ENCODE data around the gene SMCO1.
"Not testable (repeated sequence)": the region's sequence is repeated elsewhere in the genome, so short reads cannot be mapped to it uniquely, and the experiment has no call there.

SMCO1 gene, protein sequence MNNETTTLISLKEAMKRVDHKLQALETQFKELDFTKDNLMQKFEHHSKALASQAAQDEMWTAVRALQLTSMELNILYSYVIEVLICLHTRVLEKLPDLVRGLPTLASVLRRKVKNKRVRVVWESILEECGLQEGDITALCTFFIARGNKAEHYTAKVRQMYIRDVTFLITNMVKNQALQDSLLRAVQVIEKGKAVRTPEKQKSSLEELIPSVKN

DNA sequence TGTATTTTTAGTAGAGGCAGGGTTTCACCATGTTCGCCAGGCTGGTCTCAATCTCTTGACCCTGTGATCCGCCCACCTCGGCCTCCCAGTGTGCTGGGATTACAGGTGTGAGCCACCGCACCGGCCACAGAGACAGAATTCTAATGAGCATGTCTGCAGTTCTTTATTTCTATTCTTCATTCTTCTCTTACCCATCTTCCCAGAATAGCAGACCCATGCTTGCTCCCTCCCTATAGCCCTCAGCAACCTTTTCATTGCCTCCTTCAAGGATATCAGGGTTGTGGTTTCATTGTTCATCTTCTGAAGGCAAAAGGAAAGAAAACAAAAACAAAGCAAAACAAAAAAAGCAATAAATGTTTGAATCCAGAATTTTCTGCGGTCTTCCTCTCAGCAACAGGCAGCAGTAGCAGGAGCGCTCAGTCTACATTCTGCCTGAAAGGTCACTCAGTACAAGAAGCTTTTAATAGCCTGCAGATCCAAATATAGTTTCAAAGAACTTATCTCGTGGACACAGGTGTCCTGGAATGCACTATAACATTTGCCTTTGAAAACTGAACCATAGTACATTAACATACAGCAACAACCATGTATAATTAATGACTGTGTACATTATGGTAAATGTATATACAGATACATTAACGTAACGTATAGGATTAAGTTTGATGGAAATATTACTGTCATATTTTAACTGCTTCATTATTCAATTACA lies at the start of gene SMCO1:
TSS of gene SMCO1 (minus strand) at position 434 of the 709 bp plus-strand sequence. CDS start at position 297, 137 bp downstream.
- no peak for DNase-seq (ENCODE audit: low read depth)

DNA sequence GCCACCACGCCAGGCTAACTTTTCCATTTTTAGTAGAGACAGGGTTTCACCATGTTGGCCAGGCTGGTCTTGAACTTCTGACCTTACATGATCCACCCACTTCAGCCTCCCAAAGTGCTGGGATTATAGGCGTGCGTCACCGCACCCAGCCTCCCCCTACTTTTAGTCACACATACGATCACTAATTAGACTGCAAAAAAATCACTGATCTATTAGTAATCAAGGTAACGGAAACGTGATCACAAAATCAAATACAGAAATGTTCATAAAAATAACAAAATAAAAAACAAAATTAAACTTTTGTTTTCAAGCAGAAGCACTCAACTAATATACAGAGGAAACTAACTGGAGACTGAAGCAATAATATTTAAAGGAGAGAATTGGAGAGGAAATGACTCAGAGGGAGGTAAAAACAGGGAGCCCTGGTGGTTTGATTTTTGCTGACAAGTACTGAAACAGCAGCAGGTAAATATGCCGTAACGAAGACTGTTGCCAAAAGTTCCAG lies 48.6 kb upstream of the SMCO1 start:
- no peak for DNase-seq (ENCODE audit: low read depth)

DNA sequence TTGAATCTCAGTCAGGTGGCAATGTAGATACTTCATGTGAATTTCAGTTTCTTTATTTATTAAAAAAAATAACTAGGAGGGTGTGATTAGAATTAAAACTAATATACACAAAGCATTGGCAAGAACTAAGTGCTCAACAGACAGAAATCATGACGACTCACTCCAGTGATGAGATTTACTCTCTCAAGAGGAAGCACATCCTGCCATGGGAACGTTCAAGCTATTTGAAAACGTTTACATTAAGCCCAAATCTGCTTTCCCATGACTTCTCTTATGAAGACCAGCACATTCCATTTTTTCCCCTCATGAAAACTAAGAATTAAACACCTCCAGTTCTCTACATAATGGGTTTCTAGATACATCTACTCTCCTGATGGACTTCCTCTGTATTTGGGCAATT lies 44.7 kb upstream of the SMCO1 start:
- DNase-seq (ENCODE audit: low read depth) = no peak

DNA sequence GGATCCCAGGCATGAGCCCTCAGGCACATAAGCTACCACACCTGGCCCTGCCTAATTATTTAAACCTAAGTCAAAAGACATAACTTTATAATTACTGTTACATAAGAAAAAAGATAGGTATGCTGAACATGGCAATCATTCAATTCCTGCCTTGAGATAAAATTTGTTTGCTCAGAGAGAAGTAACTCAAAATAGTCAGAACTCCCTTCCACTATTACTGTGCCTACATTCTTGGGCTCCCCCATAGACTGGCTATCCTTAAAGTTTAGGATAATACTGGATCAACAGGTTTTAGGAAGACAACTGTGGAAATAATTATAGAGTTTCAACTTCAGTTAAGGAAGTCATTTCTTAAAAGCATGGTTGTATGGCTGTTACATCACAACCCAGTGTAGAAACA lies 43.3 kb upstream of the SMCO1 start:
- no peak for DNase-seq (ENCODE audit: low read depth)

DNA sequence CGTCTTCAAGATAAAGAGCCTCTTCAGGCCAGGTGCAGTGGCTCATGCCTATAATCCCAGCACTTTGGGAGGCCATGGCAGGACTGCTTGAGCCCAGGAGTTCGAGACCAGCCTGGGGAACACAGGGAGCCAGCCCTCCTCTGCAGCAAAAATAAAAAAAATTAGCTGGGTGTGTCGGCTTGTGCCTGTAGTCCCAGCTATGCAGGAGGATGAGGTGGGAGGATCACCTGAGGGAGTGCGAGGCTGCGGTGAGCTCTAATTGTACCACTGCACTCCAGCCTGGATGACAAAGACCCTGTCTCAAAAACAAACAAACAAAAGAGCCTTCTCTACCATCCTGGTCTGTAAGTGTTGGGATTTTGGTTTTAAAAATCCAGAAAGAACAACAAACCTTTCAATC lies 42.1 kb upstream of the SMCO1 start:
- DNase-seq (ENCODE audit: low read depth) = no peak

DNA sequence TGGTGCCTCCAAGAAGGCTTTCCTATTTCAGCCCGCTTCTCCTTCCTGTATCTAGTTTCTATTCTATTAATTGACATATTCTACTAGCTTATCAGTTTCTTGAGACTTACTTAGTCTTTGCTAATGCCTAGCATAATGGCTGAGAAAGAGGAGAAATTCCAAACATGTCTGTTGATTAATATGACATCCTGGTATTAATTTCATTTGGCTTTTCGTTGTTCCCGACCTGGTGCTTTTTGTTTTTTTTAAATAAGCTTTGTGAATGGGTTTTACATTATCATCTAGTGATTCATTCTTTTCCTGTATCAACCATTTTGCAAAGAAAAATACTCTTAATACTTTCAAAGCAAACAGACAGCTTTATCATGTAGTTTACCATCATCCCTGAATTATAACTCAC lies 40.1 kb upstream of the SMCO1 start:
- no peak for DNase-seq (ENCODE audit: low read depth)

DNA sequence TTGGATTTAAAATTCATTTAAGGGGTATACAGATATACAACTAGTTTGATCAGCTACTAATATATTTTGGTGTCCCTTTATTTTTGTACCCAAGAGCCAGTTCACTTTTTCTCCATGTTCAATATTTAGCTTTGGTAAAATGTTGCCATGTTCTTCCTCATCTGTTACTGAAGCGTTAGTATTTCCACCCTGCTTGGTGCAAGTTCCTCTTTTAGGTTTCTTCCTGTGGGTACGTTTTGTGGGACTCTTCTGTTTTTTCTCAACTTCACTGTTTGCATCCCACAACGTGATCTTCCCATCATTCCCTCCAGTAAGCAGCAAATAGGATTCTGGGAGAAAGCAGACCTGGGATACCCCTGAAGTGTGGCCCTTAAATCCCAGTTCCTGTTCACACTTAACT lies 39.1 kb upstream of the SMCO1 start:
- DNase-seq (ENCODE audit: low read depth) = no peak

DNA sequence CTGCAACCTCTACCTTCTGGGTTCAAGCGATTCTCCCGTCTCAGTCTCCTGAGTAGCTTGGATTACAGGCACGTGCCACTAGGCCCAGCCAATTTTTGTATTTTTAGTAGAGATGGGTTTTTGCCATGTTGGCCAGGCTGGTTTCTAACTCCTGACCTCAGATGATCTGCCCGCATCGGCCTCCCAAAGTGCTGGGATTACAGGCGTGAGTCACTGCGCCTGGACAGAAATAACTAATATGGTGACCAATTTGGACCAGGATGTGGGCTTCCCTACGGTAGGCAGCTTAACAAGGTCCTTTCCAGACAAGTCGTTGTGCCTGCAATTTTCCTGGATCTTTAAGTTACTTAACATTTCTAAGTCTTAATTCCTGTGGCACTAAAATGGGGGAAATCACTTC lies 38.4 kb upstream of the SMCO1 start:
- DNase-seq (ENCODE audit: low read depth) = no peak

DNA sequence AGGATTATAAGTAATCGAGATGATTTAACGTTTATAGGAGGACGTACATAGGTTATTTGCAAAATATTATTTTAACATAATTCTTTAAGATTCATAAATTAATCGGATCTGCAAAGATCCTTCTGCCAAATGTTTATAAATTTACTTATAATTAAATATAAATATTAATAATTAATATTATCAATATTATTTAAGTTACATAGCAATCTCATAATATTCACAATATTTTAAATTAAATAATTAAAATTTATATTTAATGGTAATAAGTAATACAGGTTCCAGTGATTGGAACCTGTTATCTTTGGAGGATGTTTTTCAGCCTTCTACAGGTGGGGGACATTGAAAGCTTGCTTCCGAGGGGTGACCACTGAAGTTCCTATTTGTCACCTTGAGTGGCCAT lies 37.1 kb upstream of the SMCO1 start:
- no peak for DNase-seq (ENCODE audit: low read depth)

DNA sequence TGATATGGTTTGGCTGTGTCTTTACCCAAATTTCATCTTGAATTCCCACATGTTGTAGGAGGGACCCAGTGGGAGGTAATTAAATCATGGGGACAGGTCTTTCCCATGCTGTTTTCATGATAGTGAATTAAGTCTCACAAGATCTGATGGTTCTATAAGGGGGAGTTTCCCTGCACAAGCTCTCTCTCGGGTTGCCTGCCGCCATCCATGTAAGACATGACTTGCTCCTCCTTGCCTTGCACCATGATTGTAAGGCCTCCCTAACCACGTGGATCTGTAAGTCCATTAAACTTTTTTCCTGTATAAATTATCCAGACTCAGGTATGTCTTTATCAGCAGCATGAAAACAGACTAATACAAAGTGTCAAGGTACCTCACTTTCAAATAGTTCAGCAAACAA lies 35.0 kb upstream of the SMCO1 start:
- not testable (repeated sequence) for DNase-seq (ENCODE audit: low read depth)

DNA sequence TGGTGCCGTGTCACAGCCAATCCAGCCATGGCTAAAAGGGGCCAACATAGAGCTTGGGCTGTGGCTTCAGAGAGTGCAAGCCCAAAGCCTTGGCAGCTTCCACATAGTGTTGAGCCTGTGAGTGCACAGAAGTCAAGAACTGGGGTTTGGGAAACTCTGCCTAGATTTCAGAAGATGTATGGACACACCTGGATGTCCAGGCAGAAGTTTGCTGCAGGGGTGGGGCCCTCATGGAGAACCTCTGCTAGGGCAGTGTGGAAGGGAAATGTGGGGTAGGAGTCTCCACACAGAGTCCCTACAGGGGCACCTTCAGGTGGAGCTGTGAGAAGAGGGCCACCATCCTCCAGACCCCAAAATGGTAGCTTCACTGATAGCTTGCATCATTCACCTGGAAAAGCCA lies 34.2 kb upstream of the SMCO1 start:
- DNase-seq (ENCODE audit: low read depth) = not testable (repeated sequence)

DNA sequence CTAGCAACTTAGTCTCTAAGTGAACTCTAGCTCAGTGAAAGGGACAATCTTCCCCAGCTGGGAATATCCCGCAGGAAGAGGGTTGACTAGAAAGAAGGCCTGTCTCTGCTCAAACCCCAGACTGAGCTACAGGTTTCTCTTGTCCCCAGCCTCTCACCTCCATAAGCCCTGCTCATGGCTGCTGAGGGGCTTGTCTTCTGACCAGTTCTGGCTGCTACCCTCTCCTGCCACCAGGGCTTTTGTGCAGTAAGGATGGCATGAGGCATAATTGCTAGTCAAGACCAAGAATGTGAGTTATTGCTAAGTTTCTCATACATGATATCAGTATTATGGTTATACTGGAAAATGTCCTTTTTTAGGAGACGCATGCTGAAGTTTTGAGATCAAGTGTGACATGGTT lies 31.9 kb upstream of the SMCO1 start:
- DNase-seq (ENCODE audit: low read depth) = no peak

DNA sequence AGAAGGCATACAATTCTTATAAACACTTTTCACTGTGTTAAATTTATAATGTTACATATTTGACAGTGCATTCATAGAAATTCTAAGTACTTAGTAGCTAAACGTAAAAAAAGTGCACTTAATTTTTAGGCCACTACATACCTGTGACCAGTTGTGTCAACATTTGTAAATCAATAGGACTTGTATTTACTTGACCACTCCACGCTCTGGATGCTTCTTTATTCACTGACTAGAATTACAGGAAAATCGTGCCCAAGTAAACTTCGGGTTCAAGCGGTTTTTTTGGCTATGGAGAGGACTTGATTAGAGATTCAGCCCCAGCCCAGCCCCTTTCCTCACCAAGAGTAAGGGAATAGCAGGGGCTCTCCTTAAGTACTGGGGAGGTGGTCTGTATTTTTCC lies 31.4 kb upstream of the SMCO1 start:
- no peak for DNase-seq (ENCODE audit: low read depth)

DNA sequence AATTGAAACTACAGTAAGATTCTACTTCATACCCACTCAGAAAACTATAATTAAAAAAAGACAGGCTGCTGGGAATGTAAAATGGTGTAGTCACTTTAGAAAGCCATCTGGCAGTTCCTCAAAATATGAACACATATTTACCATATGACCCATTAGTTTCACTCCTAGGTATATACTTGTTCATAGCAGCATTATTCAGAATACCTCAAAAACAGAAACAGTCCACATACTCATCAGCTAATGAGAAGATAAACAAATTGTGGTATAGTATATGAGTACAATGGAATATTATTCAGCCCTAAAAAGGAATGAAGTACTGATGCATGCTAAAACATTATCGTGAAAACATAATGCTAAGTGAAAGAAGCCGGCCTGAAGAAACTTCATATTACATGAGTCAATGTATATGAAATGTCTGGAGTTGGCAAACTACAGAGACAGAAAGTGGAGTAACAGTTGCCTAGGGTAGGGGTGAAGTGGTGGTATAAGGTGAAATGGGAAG lies 29.4 kb upstream of the SMCO1 start:
- no peak for DNase-seq (ENCODE audit: low read depth)

DNA sequence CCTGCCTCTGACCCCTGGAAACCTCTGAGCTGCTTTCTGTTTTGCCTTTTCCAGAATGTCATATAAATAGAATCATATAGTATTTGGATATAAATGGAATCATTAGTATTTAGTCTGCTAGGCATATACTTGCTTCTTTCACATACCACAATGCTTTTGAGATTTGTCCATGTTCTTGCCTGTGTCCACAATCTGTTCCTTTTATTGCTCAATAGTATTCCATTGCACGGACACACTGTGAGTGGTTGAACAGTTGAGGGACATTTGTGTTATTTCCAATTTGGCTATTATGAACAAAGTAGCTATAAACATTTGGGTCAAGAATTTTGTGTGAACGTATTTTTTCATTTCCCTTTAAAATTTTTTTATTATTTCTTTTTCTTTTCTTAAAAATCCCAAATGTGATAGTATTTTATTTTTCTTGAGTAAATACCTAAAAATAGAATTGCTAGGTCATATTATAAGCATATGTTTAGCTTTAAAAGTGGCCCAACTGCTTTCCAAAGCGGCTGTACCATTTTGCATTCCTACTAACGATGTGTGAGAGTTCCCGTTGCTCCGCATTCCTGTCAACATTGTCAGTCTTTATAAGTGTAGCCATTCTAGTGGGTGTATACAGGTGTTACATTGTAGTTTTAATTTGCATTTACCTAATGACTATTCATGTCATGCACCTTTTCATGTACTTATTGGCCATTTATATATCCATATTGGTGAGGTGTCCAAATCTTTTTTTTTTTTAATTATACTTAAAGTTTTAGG lies 26.7 kb upstream of the SMCO1 start:
- no peak for DNase-seq (ENCODE audit: low read depth)

DNA sequence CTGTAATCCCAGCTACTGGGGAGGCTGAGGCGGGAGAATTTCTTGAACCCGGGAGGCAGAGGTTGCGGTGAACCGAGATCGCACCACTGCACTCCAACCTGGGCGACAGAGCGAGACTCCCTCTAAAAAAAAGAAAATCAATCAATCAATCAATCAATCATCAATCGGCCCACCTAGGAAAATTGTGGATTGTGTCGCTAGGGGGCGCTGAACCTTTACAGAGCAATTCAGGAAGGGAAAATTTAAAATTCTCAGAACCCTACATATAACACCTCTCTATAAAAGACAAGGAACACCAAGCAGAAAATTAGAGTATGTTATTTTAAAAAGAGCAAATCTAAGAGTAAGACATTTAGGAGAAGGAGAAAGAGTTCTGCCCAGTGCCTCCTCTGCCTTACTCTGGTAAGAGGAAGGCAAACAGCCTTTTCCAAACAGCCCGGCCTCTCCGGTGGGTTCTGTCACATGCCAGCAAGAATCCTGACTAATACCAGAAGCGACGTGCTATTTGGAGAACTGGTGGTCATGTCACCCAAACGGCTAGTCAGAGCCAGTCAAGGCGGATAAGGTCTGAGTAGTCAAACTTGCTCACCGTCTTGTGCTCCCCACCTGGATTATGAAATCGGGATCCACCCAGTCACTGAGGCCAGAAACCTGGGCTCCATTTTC lies 22.3 kb upstream of the SMCO1 start:
- DNase-seq (ENCODE audit: low read depth) = peak; percentile 15

DNA sequence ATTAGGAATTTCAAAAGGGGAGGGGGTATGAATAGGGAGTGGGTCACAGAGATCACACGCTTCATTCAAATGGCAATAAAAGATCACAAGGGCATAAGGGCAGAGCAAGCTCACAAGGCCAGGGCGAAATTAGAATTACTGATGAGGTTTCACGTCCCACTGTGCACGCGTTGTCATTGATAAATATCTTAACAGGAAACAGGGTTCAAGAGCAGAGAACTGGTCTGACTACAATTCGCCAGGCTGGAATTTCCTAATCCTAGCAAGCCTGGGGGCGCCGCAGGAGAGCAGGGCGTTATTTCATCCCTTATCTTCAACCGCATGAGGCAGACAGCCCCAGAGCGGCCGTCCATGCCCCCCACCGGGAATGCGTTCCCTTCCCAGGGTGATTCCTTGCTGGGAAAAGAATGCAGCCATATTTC lies 18.1 kb upstream of the SMCO1 start:
- no peak for DNase-seq (ENCODE audit: low read depth)

DNA sequence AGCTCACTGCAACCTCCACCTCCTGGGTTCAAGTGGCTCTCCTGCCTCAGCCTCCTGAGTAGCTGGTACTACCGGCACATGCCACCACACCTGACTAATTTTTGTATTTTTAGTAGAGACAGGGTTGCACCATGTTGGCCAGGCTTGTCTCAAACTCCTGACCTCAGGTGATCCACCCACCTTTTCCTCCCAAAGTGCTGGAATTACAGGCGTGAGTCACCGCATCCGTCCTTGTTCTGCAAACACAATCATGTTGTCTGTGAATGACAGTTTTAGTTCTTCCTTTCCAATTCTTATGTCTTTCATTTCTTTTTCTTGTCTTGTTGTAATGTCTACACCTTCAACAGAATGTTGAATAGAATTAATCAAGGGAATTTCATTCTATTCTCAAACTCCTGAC lies 16.3 kb upstream of the SMCO1 start:
- no peak for DNase-seq (ENCODE audit: low read depth)

DNA sequence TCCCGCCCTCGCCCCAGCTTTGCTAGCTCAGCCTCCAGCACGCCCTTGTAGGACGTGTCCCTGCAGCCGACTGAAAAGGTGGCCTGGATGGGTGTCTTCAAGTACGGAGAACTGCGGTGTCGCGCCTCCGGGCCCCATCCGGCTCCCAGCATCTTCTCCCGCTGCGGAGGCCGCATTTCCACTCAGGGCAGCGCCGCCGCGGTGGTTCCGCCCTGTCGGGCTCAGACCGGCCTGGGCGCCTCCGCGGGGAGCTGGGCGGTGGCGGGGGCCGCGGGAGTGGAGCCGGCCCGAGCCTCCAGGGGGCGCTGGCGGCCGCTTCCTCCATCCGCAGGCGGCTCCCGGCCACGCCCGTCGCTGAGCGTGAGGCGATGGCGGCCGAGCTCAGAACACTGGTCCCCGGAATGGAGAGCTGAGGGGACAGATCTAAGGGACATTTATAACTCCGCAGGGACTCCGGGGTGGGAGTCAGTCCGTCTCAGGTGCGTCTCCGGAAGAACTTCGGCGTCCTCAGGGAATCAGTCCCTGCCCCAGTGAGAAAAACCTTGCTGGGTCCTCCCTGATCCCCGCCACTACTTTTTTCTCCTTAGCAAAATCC lies 13.6 kb upstream of the SMCO1 start:
- DNase-seq (ENCODE audit: low read depth) = peak; percentile 64

DNA sequence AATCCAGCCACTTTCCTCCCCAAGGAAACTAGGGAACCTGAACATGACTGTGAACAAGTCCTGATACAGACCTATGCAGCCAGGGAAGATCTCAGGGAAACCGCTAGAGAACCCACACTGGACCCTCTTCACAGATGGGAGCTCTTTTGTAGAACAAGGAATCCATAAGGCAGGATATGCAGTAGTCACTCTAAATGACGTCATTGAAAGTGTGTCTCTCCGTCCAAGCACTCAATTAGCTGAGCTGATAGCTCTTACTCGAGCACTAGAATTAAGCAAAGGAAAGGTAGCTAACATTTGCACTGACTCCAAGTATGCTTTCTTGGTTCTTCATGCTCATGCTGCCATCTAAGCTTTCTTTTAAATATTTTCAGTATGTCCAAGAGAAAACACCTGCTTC lies 10.0 kb upstream of the SMCO1 start:
- DNase-seq (ENCODE audit: low read depth) = no peak

DNA sequence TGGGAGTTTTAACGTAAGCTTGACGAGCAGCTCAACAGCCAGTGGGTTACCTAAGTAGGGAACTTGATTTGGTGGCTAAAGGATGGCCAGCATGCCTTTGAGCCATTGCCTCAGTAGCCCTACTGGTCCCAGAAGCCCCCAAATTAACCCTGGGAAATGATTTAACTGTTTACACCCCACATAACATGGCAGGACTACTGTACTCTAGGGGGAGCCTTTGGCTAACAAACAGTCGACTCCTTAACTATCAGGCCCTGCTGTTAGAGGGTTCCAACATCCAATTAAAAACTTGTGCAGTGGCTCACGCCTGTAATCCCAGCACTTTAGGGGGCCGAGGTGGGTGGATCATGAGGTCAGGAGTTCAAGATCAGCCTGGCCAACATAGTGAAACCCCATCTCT lies 9.4 kb upstream of the SMCO1 start:
- DNase-seq (ENCODE audit: low read depth) = no peak

DNA sequence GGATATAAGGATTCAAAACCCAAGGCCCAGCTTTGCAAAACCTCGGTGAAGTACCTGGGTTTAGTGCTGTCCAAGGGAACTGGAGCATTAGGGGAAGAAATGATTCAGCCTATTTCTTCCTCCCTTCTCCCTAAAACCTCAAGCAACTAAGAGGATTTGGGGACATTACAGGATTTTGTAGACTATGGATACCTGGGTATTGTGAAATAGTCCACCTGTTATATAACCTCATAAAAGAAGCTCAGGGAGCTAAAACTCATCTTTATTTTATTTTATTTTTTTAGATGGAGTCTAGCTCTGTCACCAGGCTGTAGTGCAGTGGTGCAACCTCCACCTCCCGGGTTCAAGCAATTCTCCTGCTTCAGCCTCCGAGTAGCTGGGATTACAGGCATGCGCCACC lies 8.7 kb upstream of the SMCO1 start:
- no peak for DNase-seq (ENCODE audit: low read depth)
